ENCODE results near the gene B4GALNT3. TPM values are rescaled to one million over a fixed set of nuclear protein-coding genes. Genes with fewer than 3 reads are reported as not detected.

B4GALNT3 gene
- total RNA-seq, 2 experiments from 2014 or later, result 0.37 to 0.64 TPM

DNA sequence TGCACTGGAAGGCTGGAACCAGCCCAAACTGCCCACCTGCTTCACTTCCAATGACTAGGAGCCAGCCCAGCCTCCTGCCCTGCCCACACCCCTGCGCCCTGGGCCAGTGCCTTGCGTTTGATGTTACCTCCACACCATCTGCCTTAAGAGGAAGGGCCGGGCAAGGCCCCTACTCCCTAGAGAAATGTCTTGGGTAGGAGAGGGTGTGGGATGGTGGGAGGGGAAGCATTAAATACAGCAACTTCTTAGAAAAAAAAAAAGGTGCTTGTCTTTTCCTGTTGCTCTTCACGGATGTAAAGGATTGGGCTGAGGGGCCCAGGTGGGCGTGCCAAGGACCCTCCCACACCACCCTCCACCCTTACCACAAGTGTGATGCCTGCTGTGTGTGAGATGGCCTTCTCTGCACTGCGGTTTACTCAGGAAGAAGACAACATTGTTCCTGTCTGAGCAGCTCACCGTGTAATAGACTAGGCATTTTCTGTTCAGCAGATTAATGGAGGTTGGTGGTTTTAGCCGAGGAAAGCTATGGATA lies 103.6 kb downstream of the B4GALNT3 start:
- Mint-ChIP-seq H3K9me3 (ENCODE audit: low read depth) (no peaks in the 10 kb centered on the region), H3K4me3 (peak overlapping the region; percentile 68), H3K4me1 (peaks cover 42% of the 10 kb centered on the region), H3K27me3 (peaks cover 2% of the 10 kb centered on the region), H3K27ac (peak overlapping the region; percentile 91), H3K36me3 (no peaks in the 10 kb centered on the region)
- CTCF ChIA-PET, result interaction anchor here (1.0 to 3.6 kb wide), 4 partner anchors 13 to 251 kb away, joined by 4 to 22 read pairs (median 5); no protein-coding TSS in a partner anchor
- DNase-seq (peak; percentile 83), ATAC-seq (peak; percentile 88)

DNA sequence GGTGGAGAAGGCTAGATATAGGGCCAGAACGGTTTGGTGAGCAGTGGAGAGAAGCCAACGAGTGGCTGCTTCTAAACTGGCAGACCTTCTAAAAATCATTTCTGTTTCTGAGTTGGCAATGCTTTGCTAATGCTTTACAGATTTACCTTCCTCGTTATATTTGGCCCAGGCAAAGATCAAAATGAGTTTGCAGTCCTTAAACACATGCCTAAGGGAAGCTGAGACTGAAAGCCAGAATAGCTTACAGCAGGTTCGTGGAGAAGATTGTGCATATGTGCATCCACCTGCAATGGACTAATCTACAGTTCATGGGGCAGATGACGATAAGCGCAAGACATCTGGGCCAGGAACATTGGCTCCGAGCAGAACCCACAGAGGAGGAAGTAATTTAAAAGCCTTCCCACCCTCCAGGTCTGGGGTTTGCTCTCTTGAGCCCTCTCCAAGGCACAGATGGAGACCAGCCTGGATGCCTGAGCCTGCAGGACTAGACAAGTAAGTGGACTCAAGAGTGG lies 104.1 kb downstream of the B4GALNT3 start:
- CTCF ChIA-PET, result interaction anchor here (0.6 to 3.6 kb wide), 6 partner anchors 12 to 829 kb away, joined by 3 to 22 read pairs (median 5); no protein-coding TSS in a partner anchor
- H3K36me3 Mint-ChIP-seq, result no peaks in the 10 kb centered on the region
- H3K4me1 Mint-ChIP-seq, result peaks cover 42% of the 10 kb centered on the region
- H3K9me3 Mint-ChIP-seq (ENCODE audit: low read depth), result no peaks in the 10 kb centered on the region
- peak overlapping the region; percentile 91 for H3K27ac Mint-ChIP-seq
- ATAC-seq (peak; percentile 20), DNase-seq (no peak)
- peak overlapping the region; percentile 68 for H3K4me3 Mint-ChIP-seq
- peaks cover 2% of the 10 kb centered on the region for H3K27me3 Mint-ChIP-seq

DNA sequence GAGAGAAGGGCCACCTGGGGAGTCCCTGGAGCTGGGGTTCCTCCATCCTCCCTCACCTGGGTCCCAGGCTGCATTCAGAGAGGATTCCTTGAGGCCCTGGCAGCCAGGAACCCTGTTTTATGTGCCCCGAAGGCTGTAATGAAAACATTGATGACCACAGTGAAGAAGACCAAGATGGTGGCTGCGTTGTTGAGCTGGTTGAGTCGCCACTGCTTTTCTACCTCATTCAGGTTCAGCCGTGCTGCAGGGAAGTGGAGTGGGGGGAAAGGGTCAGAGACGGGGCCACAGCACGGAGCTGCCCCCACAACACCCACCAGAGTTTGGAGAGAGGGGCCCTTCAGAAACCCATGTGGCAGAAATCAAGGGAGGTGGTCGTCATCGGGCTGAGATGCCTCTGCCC lies 105.4 kb downstream of the B4GALNT3 start:
- ATAC-seq (no peak), DNase-seq (no peak)
- Mint-ChIP-seq H3K9me3 (ENCODE audit: low read depth) (no peaks in the 10 kb centered on the region), H3K36me3 (no peaks in the 10 kb centered on the region), H3K27me3 (no peaks in the 10 kb centered on the region), H3K4me1 (peaks cover 50% of the 10 kb centered on the region), H3K4me3 (no peak overlapping the region), H3K27ac (no peak overlapping the region)
- CTCF ChIA-PET, result interaction anchor here (1.0 to 3.6 kb wide), 5 partner anchors 11 to 385 kb away, joined by 3 to 22 read pairs (median 6); partner anchors contain the start of gene RAD52

DNA sequence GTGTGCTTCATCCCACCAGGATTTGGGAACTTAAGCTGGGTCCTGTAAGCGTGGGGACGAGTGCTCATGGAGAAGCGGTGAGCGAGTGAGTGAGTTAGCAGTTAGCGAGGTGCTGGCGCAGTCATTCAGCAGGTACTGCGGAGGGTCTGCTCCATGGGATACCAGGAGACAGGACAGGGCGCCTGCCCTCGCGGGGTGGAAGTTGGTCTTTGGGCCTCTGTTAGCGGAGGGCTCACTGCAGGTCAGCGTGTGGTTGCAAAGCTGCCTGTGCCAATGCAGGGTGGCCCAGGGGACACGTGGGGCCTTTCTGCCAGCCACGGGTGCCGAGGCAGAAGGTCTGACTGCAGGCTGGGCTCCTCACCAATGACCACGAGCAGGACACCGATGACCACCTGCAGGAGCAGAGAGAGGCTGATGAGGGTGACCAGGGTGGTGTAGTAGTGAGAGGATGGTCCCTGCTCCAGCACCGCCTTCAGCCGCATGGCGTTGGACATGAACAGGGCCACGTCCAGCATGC lies 105.9 kb downstream of the B4GALNT3 start:
- no peaks in the 10 kb centered on the region for H3K36me3 Mint-ChIP-seq
- no peaks in the 10 kb centered on the region for H3K27me3 Mint-ChIP-seq
- H3K27ac Mint-ChIP-seq, result no peak overlapping the region
- peaks cover 50% of the 10 kb centered on the region for H3K4me1 Mint-ChIP-seq
- H3K9me3 Mint-ChIP-seq (ENCODE audit: low read depth), result no peaks in the 10 kb centered on the region
- H3K4me3 Mint-ChIP-seq, result no peak overlapping the region
- no peak for ATAC-seq
- DNase-seq, result no peak
- CTCF ChIA-PET, result interaction anchor here (1.2 to 3.6 kb wide), 5 partner anchors 10 to 384 kb away, joined by 3 to 22 read pairs (median 6); partner anchors contain the start of gene RAD52

DNA sequence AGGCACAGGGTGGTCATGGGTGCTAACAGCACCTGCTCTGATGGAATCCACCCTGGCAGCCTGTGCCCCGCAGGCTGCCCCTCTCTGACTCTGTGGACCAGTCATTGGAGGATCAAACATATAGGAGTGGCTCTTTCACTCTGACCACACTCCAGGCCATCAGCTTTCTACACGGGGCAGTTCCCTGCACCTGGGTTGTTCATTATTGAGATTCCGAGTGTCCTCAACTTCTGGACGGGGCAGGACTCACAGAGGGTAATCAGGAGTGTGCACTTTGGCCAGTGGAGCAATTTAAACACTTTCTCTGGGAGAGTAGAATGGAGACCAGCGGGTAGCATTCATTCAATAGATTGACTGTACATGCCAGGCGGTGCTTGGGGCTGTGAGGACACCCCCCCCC lies 108.7 kb downstream of the B4GALNT3 start:
- Mint-ChIP-seq H3K27ac (no peak overlapping the region), H3K36me3 (peaks cover 3% of the 10 kb centered on the region), H3K4me3 (no peak overlapping the region), H3K4me1 (peaks cover 51% of the 10 kb centered on the region), H3K9me3 (ENCODE audit: low read depth) (peaks cover 2% of the 10 kb centered on the region), H3K27me3 (no peaks in the 10 kb centered on the region)
- ATAC-seq (no peak), DNase-seq (no peak)
- CTCF ChIA-PET, result interaction anchor here (0.9 to 5.1 kb wide), 7 partner anchors 184 to 1015 kb away, joined by 3 to 42 read pairs (median 3); partner anchors contain the start of genes RAD52 and WNK1

DNA sequence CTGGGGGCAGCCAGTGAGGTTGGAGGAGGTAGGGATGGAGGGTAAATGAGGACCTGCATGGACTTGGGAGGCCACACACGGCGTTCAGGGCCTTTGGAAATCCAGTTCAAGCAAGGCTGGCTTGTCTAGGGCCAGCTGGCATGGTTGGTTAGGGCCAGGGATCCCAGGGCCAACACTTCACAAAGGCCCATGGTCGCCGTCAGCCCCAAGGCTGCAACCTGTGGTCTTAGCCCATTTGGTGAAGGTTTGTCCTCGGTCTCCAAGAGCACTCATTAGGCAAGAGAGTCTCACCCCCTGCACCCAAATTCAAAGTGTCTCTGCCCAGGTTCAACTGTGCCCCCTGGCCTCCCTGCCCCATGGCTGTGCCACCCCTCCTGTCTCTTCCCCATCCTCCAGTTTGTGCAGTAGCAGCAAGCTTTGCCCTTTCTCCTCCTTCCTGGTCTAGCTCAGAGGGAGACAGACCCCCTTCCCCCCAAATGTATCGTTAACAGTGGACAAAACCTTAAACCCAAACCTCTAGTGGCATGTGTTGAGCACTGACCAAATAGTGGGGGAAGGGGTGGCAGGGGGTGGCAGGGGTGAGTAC lies 109.4 kb downstream of the B4GALNT3 start:
- Mint-ChIP-seq H3K36me3 (peaks cover 4% of the 10 kb centered on the region), H3K27ac (peak overlapping the region; percentile 51), H3K9me3 (ENCODE audit: low read depth) (peaks cover 2% of the 10 kb centered on the region), H3K4me3 (peak overlapping the region; percentile 75), H3K27me3 (no peaks in the 10 kb centered on the region), H3K4me1 (peaks cover 47% of the 10 kb centered on the region)
- DNase-seq (no peak), ATAC-seq (no peak)
- CTCF ChIA-PET, result interaction anchor here (0.7 to 5.1 kb wide), 26 partner anchors 10 to 1014 kb away, joined by 3 to 42 read pairs (median 4); partner anchors contain the start of genes RAD52 and WNK1

DNA sequence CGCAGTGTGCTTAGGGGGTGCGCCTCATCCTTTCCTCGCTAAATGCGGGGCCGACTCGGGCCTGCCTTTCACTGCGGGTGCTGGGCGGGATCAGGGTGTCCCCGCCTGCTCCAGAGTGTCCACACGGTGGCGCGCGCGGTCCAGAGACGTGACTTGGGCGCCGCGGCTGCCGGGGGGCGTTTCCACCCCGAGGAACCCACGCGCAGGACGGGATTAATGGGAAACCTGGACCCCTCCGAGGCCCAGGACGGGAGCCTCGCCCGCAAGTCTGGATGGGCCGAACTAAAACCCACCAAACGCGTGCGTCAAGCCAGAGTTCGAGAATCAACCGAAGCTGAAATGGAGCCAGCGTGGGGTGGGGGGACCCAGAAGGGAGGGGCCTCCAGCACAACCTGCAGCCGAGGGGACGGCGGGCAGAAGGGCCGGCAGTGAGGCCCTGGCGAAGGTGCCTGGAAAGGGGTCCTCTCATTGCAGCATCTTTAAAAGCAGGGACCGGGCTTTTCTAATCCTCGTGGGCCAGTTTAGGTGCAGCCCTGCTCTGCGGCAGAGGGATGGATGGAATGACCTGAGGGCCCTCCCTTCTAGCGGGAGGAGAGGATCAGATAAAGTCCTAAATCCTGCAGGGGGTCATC lies 110.2 kb downstream of the B4GALNT3 start:
- Mint-ChIP-seq H3K27ac (peak overlapping the region; percentile 51), H3K4me1 (peaks cover 49% of the 10 kb centered on the region)
- CTCF ChIA-PET, result interaction anchor here (0.6 to 5.1 kb wide), 36 partner anchors 9 to 523 kb away, joined by 3 to 42 read pairs (median 4); partner anchors contain the start of genes RAD52 and WNK1

DNA sequence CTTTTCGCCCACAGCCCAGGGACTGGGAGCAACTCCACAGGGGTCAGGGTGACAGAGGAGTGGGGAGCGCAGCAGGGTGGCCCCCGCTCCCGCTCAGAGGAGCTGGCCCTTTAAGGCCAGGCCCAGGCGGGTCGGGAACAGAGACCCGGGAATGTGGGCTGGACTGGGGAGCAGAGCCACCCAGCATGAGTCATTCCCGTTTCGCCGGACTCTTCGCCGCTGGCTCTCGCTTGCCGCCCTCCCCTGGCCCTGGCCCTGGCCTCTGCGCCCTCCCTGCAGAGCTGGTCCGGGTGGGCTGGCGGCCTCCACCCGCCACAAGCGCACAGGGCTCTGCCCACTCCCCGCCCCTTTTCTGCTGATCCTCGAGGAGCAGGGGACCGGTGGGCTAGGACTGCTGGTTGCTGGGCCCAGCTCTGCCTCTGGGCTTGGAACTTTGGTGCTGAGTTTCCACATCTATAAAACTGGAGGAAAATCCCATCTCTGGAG lies 110.7 kb downstream of the B4GALNT3 start:
- H3K27ac Mint-ChIP-seq, result no peak overlapping the region
- CTCF ChIA-PET, result interaction anchor here (0.6 to 5.1 kb wide), 30 partner anchors 8 to 523 kb away, joined by 3 to 42 read pairs (median 4); partner anchors contain the start of genes RAD52 and WNK1
- H3K27me3 Mint-ChIP-seq, result no peaks in the 10 kb centered on the region
- ATAC-seq (no peak), DNase-seq (no peak)
- H3K36me3 Mint-ChIP-seq, result peaks cover 6% of the 10 kb centered on the region
- peaks cover 2% of the 10 kb centered on the region for H3K9me3 Mint-ChIP-seq (ENCODE audit: low read depth)
- H3K4me3 Mint-ChIP-seq, result no peak overlapping the region
- peaks cover 46% of the 10 kb centered on the region for H3K4me1 Mint-ChIP-seq

More for the DNA sequence above, 110.2 kb downstream of the B4GALNT3 start:
- H3K36me3 Mint-ChIP-seq, result peaks cover 6% of the 10 kb centered on the region
- ATAC-seq (peak; percentile 91), DNase-seq (peak; percentile 90)
- H3K27me3 Mint-ChIP-seq, result no peaks in the 10 kb centered on the region
- H3K9me3 Mint-ChIP-seq (ENCODE audit: low read depth), result peaks cover 2% of the 10 kb centered on the region
- peak overlapping the region; percentile 75 for H3K4me3 Mint-ChIP-seq

DNA sequence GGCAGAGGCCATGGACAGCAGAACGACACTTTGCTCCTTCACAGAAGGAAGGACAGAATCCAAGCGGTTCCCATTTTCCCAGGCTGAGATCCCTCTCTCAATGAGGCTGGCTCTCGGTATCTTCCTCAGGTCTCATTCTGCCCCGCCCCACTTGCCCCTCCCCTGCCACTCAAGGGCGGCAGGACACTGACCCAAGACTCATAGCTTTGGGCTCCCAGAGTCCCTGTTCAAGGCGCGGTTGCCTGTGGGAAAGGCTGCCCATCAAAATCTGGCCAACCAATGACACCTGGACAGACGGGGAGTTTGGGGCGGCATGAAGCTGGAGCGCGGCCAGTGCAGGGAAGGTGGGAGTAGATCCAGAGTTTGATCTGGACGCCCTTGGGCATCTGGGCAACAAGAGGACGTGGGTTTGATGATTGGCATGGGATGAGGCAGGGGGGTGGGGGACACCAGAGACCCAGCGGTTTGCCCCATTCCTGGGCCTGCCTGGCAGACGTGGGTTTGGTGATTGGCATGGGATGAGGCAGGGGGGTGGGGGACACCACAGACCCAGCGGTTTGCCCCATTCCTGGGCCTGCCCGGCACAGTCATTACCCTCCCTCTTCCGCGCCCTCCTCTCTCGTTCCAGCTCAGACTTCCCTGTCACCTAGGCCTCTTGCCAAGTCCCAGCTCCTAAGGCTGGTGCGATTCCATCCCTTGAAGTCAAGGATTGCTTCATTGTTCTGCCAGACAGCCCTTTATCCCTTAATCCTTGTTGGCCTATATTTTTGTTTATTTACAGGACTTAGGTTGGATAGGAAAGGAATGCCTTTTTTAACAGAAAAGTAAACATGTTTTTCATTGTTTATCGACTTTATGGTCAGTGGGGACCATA lies 111.4 kb downstream of the B4GALNT3 start:
- H3K9me3 Mint-ChIP-seq (ENCODE audit: low read depth), result peaks cover 2% of the 10 kb centered on the region
- H3K27me3 Mint-ChIP-seq, result no peaks in the 10 kb centered on the region
- CTCF ChIA-PET, result interaction anchor here (0.9 to 5.1 kb wide), 12 partner anchors 12 to 521 kb away, joined by 3 to 42 read pairs (median 5); partner anchors contain the start of genes RAD52 and WNK1
- peaks cover 49% of the 10 kb centered on the region for H3K4me1 Mint-ChIP-seq
- ATAC-seq (no peak), DNase-seq (peak; percentile 41)
- H3K36me3 Mint-ChIP-seq, result peaks cover 6% of the 10 kb centered on the region
- no peak overlapping the region for H3K4me3 Mint-ChIP-seq
- no peak overlapping the region for H3K27ac Mint-ChIP-seq

DNA sequence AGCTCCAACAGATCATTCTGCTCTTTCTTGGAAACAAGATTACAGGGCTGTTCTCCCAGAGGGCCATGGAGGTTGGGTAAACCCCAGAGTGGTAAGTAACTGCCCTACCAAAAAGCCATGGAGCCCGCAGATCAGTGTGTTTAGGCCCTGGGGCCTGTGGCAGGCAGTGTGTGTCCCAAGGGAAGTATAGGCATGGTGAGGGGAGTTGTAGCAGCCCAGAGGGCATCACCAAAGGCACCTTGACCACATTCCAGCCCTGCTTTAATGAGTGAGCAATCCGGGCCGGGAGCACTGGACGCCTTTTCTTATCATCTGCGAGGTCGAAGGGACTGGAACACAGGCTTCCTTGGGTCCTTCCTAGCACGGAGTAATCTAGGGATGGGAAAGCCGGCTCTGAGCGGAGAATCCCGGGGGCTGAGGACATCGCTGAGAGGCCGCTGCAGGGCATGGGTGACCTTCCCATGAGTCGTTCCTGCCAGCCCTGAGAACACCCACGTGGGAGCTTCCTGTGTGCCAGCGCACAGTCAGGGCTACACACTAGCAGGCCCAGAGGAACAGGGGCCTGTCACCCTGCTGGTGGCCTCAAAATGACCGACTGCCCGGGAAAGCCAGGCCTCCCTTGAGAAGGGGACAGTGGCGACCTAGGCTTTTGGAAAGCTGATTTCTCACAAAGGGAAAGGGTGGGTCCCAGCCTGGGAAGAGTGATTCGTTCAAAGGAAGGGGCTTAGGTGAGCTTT lies 112.2 kb downstream of the B4GALNT3 start:
- DNase-seq, result peak; percentile 39
- no peak for ATAC-seq
- Mint-ChIP-seq H3K27me3 (no peaks in the 10 kb centered on the region), H3K4me3 (no peak overlapping the region), H3K36me3 (peaks cover 6% of the 10 kb centered on the region), H3K9me3 (ENCODE audit: low read depth) (peaks cover 2% of the 10 kb centered on the region), H3K27ac (peak overlapping the region; percentile 64), H3K4me1 (peaks cover 54% of the 10 kb centered on the region)
- CTCF ChIA-PET, result interaction anchor here (0.9 to 5.1 kb wide), 5 partner anchors 15 to 244 kb away, joined by 3 to 42 read pairs (median 4); partner anchors contain the start of gene WNK1

DNA sequence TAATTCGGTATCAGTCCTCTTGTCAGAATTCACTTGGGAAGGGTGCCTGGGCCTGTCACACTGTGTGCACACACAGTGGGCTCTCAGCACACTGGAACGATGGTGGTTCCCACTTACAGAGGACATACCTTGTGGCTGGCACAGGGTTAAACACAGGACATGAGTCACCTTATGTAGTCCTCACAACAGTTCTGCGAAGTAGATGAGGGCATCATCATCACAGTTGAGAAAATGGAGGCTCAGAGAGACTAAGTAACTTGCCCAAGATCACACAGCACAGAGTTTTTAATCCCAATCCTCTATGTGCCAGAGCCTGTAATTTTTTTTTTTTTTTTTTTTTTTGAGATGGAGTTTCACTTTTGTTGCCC lies 112.8 kb downstream of the B4GALNT3 start:
- H3K9me3 Mint-ChIP-seq (ENCODE audit: low read depth), result peaks cover 2% of the 10 kb centered on the region
- H3K4me3 Mint-ChIP-seq, result no peak overlapping the region
- H3K36me3 Mint-ChIP-seq, result peaks cover 6% of the 10 kb centered on the region
- DNase-seq, result peak; percentile 71
- H3K4me1 Mint-ChIP-seq, result peaks cover 54% of the 10 kb centered on the region
- peak overlapping the region; percentile 64 for H3K27ac Mint-ChIP-seq
- CTCF ChIA-PET, result interaction anchor here (0.7 to 5.1 kb wide), 5 partner anchors 15 to 219 kb away, joined by 3 to 42 read pairs (median 3); partner anchors contain the start of gene WNK1
- H3K27me3 Mint-ChIP-seq, result no peaks in the 10 kb centered on the region
- ATAC-seq, result peak; percentile 61
